ENCODE results near the gene RPS6KB2. TPM values are rescaled to one million over a fixed set of nuclear protein-coding genes. Genes with fewer than 3 reads are reported as not detected.

Gene RPS6KB2
- total RNA-seq, 2 donors from 2014 or later, result 54.5 to 72.9 TPM

GRCh38 chr11:67405196-67405567, 23.1 kb upstream of the RPS6KB2 start:
- 80% methylated on average over 5 of the region's 6 CpGs for WGBS
- no peak overlapping the region for H3K4me3 ChIP-seq

DNA sequence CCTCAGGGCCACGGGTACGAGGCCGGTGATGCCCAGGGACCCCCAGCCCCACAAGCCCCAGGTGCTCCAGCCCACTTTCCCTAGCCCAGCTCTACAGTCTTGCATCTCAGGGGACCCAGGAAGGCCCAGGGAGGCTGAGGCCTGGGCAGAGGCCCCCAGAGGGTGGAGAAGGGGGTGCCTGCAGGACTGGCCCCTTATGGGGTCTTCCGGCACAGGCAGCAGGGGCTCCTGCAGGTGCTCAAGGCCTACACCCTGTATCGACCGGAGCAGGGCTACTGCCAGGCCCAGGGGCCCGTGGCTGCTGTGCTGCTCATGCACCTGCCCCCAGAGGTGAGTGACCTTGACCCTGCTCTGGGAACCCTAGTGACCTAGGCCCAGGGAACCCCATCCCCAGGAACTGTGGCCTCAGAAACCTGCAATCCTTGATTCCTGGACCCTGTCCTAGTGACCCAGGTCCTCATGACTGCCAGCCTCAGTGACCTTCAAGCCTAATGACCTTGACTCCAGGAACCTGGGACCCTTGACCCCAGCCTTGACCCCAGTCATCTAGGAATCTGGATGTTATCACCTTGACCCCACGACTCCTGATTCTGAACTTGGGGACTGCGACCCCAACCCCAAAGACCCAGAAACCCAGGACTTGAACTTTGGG, 22.5 kb upstream of the RPS6KB2 start:
- TF ChIP-seq CTCF (IDR thresholded peaks at IDR 0.05) (no peak), POLR2AphosphoS5 (IDR thresholded peaks at IDR 0.05) (no peak), POLR2A (IDR thresholded peaks at IDR 0.05) (no peak)
- intact Hi-C loops (cut with DNase I), result no loop called here
- no peaks in the 10 kb centered on the region for H3K36me3 ChIP-seq
- peaks cover under 1% of the 10 kb centered on the region for H3K4me1 ChIP-seq (replicated peaks)
- DNase-seq (ENCODE audit: low spot score), result no peak
- no peaks in the 10 kb centered on the region for H3K27me3 ChIP-seq (replicated peaks; ENCODE audit: insufficient read depth)
- no peaks in the 10 kb centered on the region for H3K9me3 ChIP-seq
- no peak overlapping the region for H3K4me3 ChIP-seq
- WGBS, result 85% methylated on average over 9 of the region's 9 CpGs
- no peak overlapping the region for H3K27ac ChIP-seq

More at GRCh38 chr11:67405196-67405567, 23.1 kb upstream of the RPS6KB2 start:
- Histone ChIP-seq H3K9me3 (no peaks in the 10 kb centered on the region), H3K27ac (no peak overlapping the region), H3K36me3 (no peaks in the 10 kb centered on the region), H3K27me3 (replicated peaks; ENCODE audit: insufficient read depth) (no peaks in the 10 kb centered on the region), H3K4me1 (replicated peaks) (peaks cover 7% of the 10 kb centered on the region)
- no peak for DNase-seq (ENCODE audit: low spot score)
- intact Hi-C loops (cut with DNase I), result no loop called here
- no peak for TF ChIP-seq POLR2AphosphoS5 (IDR thresholded peaks at IDR 0.05)
- no peak for TF ChIP-seq CTCF (IDR thresholded peaks at IDR 0.05)
- no peak for TF ChIP-seq POLR2A (IDR thresholded peaks at IDR 0.05)

GRCh38 chr11:67406420-67406968, 21.8 kb upstream of the RPS6KB2 start:
- no peaks in the 10 kb centered on the region for H3K4me1 ChIP-seq (replicated peaks)
- H3K4me3 ChIP-seq, result no peak overlapping the region
- H3K9me3 ChIP-seq, result no peaks in the 10 kb centered on the region
- no peaks in the 10 kb centered on the region for H3K27me3 ChIP-seq (replicated peaks; ENCODE audit: insufficient read depth)
- H3K27ac ChIP-seq, result no peak overlapping the region
- TF ChIP-seq POLR2A (IDR thresholded peaks at IDR 0.05), result no peak
- TF ChIP-seq POLR2AphosphoS5 (IDR thresholded peaks at IDR 0.05), result no peak
- TF ChIP-seq CTCF (IDR thresholded peaks at IDR 0.05), result no peak
- WGBS, result 79% methylated on average over 18 of the region's 18 CpGs
- intact Hi-C loops (cut with DNase I), result no loop called here
- H3K36me3 ChIP-seq, result no peaks in the 10 kb centered on the region
- DNase-seq (ENCODE audit: low spot score), result no peak

GRCh38 chr11:67406969-67407687, 21.2 kb upstream of the RPS6KB2 start:
- Histone ChIP-seq H3K27ac (no peak overlapping the region), H3K4me3 (no peak overlapping the region), H3K27me3 (replicated peaks; ENCODE audit: insufficient read depth) (no peaks in the 10 kb centered on the region), H3K4me1 (replicated peaks) (no peaks in the 10 kb centered on the region), H3K9me3 (no peaks in the 10 kb centered on the region), H3K36me3 (no peaks in the 10 kb centered on the region)
- WGBS, result 44% methylated on average over 12 of the region's 12 CpGs
- intact Hi-C loops (cut with DNase I), result no loop called here
- TF ChIP-seq CTCF (IDR thresholded peaks at IDR 0.05) (no peak), POLR2A (IDR thresholded peaks at IDR 0.05) (no peak), POLR2AphosphoS5 (IDR thresholded peaks at IDR 0.05) (no peak)
- no peak for DNase-seq (ENCODE audit: low spot score)

Measured in prostate gland (tissue), 2 donors.